Panc1 (cell line): ENCODE results near the gene RNF17. TPM values are rescaled to one million over a fixed set of nuclear protein-coding genes. Genes with fewer than 3 reads are reported as not detected.

Experiments
- ATAC-seq: fragments of 200-7000 bp; cut with Tn5 transposase; 2 replicates; pipeline ENCODE4 v1.9.1; 2020; ENCODE audit warnings: mild to moderate bottlenecking, moderate library complexity
- BruUV-seq: library from RNA; stranded (reverse); fragments of 400-500 nt; replicated peaks from 2 replicates; lab custom pipeline; 2021; lab: Mats Ljungman, UMichigan
- CTCF ChIA-PET: fragments of 300-600 bp; sonication (Branson Sonifier 250); formaldehyde crosslinking; loops from one replicate; lab custom pipeline; 2022; ENCODE audit warnings: antibody characterized with exemption; lab: Charles Lee
- POLR2A ChIA-PET: fragments of 300-600 bp; sonication (Branson Sonifier 250); formaldehyde crosslinking; loops from one replicate; lab custom pipeline; 2022; ENCODE audit warnings: antibody characterized with exemption; lab: Charles Lee
- DNase-seq: peaks from one replicate; pipeline ENCODE4 v3.0.0-alpha.2; 2010; ENCODE audit warnings: low read depth, low spot score
- H3K27ac ChIP-seq: 2 replicates; pipeline ENCODE4 v1.5.1; 2011; ENCODE audit warnings: mild to moderate bottlenecking, low read length, inconsistent platforms
- H3K27me3 ChIP-seq: fragments of 200-500 bp; sonication (Bioruptor generic); 2 replicates; pipeline ENCODE4 v1.6.0; 2014; ENCODE audit warnings: low read length, inconsistent platforms; ENCODE audit not compliant: control insufficient read depth, insufficient read depth
- H3K36me3 ChIP-seq: fragments of 200-500 bp; sonication (Bioruptor generic); 2 replicates; pipeline ENCODE4 v1.5.1; 2014; ENCODE audit warnings: inconsistent platforms, mild to moderate bottlenecking, low read length, moderate library complexity; ENCODE audit not compliant: control insufficient read depth, insufficient read depth
- H3K4me1 ChIP-seq: 2 replicates; pipeline ENCODE4 v1.5.1; 2011; ENCODE audit warnings: inconsistent platforms, mild to moderate bottlenecking, low read length, moderate library complexity; ENCODE audit not compliant: control insufficient read depth, insufficient read depth
- H3K4me3 ChIP-seq, 2 experiments: 2 replicates each; pipeline ENCODE4 v1.5.1; 2011 to 2012; ENCODE audit warnings: low read depth in 2 of 2, low read length in 2 of 2, mild to moderate bottlenecking in 2 of 2, inconsistent platforms in 1 of 2, moderate library complexity in 1 of 2
- H3K9me3 ChIP-seq: fragments of 200-500 bp; sonication (Bioruptor generic); 2 replicates; pipeline ENCODE4 v1.5.1; 2014; ENCODE audit warnings: low read depth, mild to moderate bottlenecking, inconsistent platforms, low read length, moderate library complexity; ENCODE audit not compliant: control insufficient read depth, insufficient read depth
- POLR2AphosphoS5 ChIP-seq: IDR thresholded peaks from 2 replicates; pipeline ENCODE4 v1.6.1; 2012; ENCODE audit warnings: mild to moderate bottlenecking, low read depth, low read length, moderate library complexity
- SIN3A ChIP-seq: IDR thresholded peaks from 2 replicates; pipeline ENCODE4 v1.6.1; 2012; ENCODE audit warnings: low read depth, mild to moderate bottlenecking, low read length, moderate library complexity, borderline replicate concordance; ENCODE audit not compliant: insufficient read depth
- TCF7L2 ChIP-seq: IDR thresholded peaks from 2 replicates; pipeline ENCODE4 v1.6.1; 2011; ENCODE audit warnings: mild to moderate bottlenecking, low read depth, low read length, inconsistent platforms
- in situ Hi-C: cut with HindIII; loops from 2 replicates; pipeline ENCODE4 v1.10.0; 2016; ENCODE audit warnings: low sequenced_read_pairs, low pct_unique_long_range_greater_than_20kb
- intact Hi-C: fragments of 100-400 bp; cut with micrococcal nuclease; formaldehyde crosslinking; loops from one replicate; pipeline ENCODE4 v1.10.0; 2022; ENCODE audit not compliant: unreplicated experiment
- total RNA-seq: library from RNA; stranded (reverse); gene quantifications from one replicate; pipeline ENCODE4 v1.2.1, GENCODE V29; 2021; ENCODE audit not compliant: unreplicated experiment
- TF ChIP-seq, protein P1 (sequence below), 2 experiments: IDR thresholded peaks; 2 replicates each; pipeline ENCODE4 v1.6.1; 2011 to 2012; ENCODE audit warnings: low read depth in 2 of 2, control low read depth in 1 of 2, low read length in 1 of 2, mild to moderate bottlenecking in 1 of 2, moderate library complexity in 1 of 2; ENCODE audit not compliant: insufficient read depth in 1 of 2
- TF ChIP-seq, protein P2 (sequence below): fragments of 450-650 bp; IDR thresholded peaks from 2 replicates; pipeline ENCODE4 v1.5.1; 2017; ENCODE audit warnings: mild to moderate bottlenecking

RNF17 gene
- total RNA-seq, 1 experiment from 2014 or later: not detected

DNA sequence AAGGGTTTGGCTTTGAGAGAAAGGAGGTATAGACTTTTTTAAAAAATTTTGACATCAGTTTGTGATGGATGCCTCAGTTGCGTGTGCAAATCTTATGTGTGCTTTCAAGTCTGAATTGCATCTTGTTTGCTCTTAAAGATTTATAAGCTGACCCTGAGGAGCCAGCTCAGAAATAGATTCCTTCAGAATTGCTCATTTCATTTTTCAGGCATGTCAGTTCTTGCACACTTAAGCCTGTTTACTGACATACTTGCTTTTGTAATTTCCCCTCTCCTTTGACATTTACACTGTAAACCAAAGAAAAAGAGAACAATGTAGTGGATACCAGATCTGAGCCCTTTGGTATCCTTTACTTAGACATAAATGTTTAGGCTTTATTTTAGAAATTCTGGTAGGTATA, 87.6 kb downstream of the RNF17 start:
- no peak for ATAC-seq
- TF ChIP-seq, protein P1, sequence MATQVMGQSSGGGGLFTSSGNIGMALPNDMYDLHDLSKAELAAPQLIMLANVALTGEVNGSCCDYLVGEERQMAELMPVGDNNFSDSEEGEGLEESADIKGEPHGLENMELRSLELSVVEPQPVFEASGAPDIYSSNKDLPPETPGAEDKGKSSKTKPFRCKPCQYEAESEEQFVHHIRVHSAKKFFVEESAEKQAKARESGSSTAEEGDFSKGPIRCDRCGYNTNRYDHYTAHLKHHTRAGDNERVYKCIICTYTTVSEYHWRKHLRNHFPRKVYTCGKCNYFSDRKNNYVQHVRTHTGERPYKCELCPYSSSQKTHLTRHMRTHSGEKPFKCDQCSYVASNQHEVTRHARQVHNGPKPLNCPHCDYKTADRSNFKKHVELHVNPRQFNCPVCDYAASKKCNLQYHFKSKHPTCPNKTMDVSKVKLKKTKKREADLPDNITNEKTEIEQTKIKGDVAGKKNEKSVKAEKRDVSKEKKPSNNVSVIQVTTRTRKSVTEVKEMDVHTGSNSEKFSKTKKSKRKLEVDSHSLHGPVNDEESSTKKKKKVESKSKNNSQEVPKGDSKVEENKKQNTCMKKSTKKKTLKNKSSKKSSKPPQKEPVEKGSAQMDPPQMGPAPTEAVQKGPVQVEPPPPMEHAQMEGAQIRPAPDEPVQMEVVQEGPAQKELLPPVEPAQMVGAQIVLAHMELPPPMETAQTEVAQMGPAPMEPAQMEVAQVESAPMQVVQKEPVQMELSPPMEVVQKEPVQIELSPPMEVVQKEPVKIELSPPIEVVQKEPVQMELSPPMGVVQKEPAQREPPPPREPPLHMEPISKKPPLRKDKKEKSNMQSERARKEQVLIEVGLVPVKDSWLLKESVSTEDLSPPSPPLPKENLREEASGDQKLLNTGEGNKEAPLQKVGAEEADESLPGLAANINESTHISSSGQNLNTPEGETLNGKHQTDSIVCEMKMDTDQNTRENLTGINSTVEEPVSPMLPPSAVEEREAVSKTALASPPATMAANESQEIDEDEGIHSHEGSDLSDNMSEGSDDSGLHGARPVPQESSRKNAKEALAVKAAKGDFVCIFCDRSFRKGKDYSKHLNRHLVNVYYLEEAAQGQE (IDR thresholded peaks at IDR 0.05; ENCODE audit: insufficient read depth in 1 of 2, low read depth in 2 of 2, low read length in 1 of 2): no peak
- TF ChIP-seq POLR2AphosphoS5 (no peak), SIN3A (no peak), TCF7L2 (no peak)
- TF ChIP-seq, protein P2, sequence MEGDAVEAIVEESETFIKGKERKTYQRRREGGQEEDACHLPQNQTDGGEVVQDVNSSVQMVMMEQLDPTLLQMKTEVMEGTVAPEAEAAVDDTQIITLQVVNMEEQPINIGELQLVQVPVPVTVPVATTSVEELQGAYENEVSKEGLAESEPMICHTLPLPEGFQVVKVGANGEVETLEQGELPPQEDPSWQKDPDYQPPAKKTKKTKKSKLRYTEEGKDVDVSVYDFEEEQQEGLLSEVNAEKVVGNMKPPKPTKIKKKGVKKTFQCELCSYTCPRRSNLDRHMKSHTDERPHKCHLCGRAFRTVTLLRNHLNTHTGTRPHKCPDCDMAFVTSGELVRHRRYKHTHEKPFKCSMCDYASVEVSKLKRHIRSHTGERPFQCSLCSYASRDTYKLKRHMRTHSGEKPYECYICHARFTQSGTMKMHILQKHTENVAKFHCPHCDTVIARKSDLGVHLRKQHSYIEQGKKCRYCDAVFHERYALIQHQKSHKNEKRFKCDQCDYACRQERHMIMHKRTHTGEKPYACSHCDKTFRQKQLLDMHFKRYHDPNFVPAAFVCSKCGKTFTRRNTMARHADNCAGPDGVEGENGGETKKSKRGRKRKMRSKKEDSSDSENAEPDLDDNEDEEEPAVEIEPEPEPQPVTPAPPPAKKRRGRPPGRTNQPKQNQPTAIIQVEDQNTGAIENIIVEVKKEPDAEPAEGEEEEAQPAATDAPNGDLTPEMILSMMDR: no peak
- no peak for DNase-seq
- ChIA-PET CTCF (no interaction called here), POLR2A (no interaction called here)
- no peaks in the 10 kb centered on the region for H3K9me3 ChIP-seq
- peaks cover 2% of the 10 kb centered on the region; the same call in 1 of the 2 replicates for H3K27me3 ChIP-seq
- no TSS peak for BruUV-seq
- H3K4me1 ChIP-seq: no peaks in the 10 kb centered on the region
- in situ Hi-C loops (no loop called here), intact Hi-C loops (no loop called here)
- H3K27ac ChIP-seq: no peak overlapping the region
- H3K36me3 ChIP-seq: no peaks in the 10 kb centered on the region
- no peak overlapping the region for H3K4me3 ChIP-seq

DNA sequence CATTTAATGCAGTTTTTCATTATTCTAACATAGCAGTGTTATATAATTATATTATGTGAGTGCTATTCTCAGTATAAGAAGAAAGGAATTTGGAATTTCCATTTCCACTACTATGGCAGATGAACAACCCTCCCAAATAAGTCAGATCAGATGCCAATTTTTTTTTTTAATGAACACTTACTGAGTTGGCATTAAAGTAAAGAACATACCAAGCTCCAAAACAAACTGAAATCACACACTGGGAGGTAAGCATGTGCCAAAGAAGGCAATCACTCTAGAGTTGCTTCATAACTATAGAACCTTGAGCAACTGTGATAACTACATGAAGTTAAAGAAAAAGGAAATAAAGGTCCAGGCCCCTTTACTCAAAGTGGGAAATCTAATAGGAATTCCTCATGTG, 90.3 kb downstream of the RNF17 start:
- CTCF ChIA-PET: no interaction called here
- Histone ChIP-seq H3K27me3 (peaks cover 2% of the 10 kb centered on the region; the same call in 1 of the 2 replicates), H3K9me3 (no peaks in the 10 kb centered on the region), H3K4me1 (no peaks in the 10 kb centered on the region), H3K4me3 (no peak overlapping the region), H3K27ac (no peak overlapping the region), H3K36me3 (no peaks in the 10 kb centered on the region)
- TF ChIP-seq TCF7L2: no peak
- TF ChIP-seq, protein P1 (IDR thresholded peaks at IDR 0.05; ENCODE audit: insufficient read depth in 1 of 2, low read depth in 2 of 2, low read length in 1 of 2): no peak
- no peak for TF ChIP-seq POLR2AphosphoS5
- TF ChIP-seq, protein P2: no peak
- no peak for TF ChIP-seq SIN3A
- no TSS peak for BruUV-seq
- in situ Hi-C loops: no loop called here
- DNase-seq: no peak
- intact Hi-C loops: no loop called here
- POLR2A ChIA-PET: no interaction called here
- ATAC-seq: no peak
